CD4-positive, alpha-beta T cell treated with Interleukin-1 beta for 1 hour (primary cell): ENCODE results near the gene RNF40.

Source experiments
- DNase-seq, 2 donors: peaks; one replicate each; pipeline ENCODE4 v3.0.0-alpha.2; 2020 to 2022

Gene RNF40

DNA sequence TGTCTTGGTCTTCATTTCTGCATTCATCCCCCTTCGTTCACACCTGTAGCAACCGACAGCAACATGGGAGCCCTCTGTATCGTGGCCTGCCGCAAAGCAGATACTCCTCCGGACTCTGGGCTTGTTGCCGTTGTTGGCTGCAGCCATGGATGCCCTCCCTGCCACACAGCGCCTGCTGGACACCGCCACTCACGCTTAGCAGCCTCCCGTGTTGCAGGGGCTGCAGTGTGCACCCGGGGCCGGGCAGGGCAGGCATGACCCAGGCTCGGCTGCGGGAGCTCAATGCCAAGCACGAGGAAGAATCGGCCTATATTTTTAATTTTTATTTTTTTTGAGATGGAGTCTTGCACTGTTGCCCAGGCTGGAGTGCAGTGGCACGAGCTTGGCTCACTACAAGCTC lies 59.8 kb downstream of the RNF40 start:
- DNase-seq = no peak
